SK-N-SH (cell line): ENCODE results near the gene CYP21A2. TPM values are rescaled to one million over a fixed set of nuclear protein-coding genes. Genes with fewer than 3 reads are reported as not detected.

Experiments
- CTCF ChIA-PET: fragments of 300-600, 350-600 bp; formaldehyde crosslinking; extraction: SDS; loops from one replicate; lab custom pipeline; 2021; lab: Yijun Ruan, JAX
- POLR2A ChIA-PET: fragments of 350-600 bp; sonication (Branson Sonifier 250); formaldehyde crosslinking; extraction: SDS; loops from one replicate; lab custom pipeline; 2020; ENCODE audit warnings: antibody characterized with exemption, inconsistent platforms; lab: Yijun Ruan, JAX
- DNase-seq: peaks from one replicate; pipeline ENCODE4 v3.0.0; 2012
- H2AFZ ChIP-seq: fragments of 200-600 bp; sonication (generic); 2 replicates; pipeline ENCODE4 v1.8.1; 2016; ENCODE audit warnings: antibody characterized with exemption, mild to moderate bottlenecking, low read depth
- H3F3A ChIP-seq: fragments of 200-600 bp; sonication (generic); replicated peaks from 2 replicates; pipeline ENCODE3; 2016; ENCODE audit warnings: antibody characterized with exemption, mild to moderate bottlenecking; ENCODE audit not compliant: insufficient read depth
- H3K27ac ChIP-seq, 2 experiments: fragments of 200-500 bp in 1 of 2; fragments of 200-600 bp in 1 of 2; sonication (Bioruptor generic) in 1 of 2; sonication (generic), shearing (Covaris generic) in 1 of 2; 2 replicates each; pipeline versions ENCODE4 v1.5.1 to v1.6.1; 2014 to 2016; ENCODE audit warnings: low read depth in 2 of 2, inconsistent platforms in 1 of 2, low read length in 1 of 2, mild to moderate bottlenecking in 1 of 2, mixed read lengths in 1 of 2
- H3K27me3 ChIP-seq: fragments of 200-600 bp; sonication (generic), shearing (Covaris generic); 2 replicates; pipeline ENCODE4 v1.6.1; 2016; ENCODE audit warnings: mixed run types; ENCODE audit not compliant: insufficient read depth
- H3K36me3 ChIP-seq, 2 experiments: fragments of 200-500 bp in 1 of 2; fragments of 200-600 bp in 1 of 2; sonication (Bioruptor generic) in 1 of 2; sonication (generic) in 1 of 2; replicated peaks in 1 of 2; 2 replicates each; pipeline versions ENCODE3 to v1.5.1; 2014 to 2016; ENCODE audit warnings: low read length in 1 of 2, mild to moderate bottlenecking in 1 of 2; ENCODE audit not compliant: insufficient read depth in 2 of 2, control insufficient read depth in 1 of 2
- H3K4me1 ChIP-seq, 2 experiments: fragments of 200-500 bp in 1 of 2; fragments of 200-600 bp in 1 of 2; sonication (Bioruptor generic) in 1 of 2; sonication (generic), shearing (Covaris generic) in 1 of 2; 2 replicates each; pipeline versions ENCODE4 v1.5.1 to v1.6.1; 2014 to 2016; ENCODE audit warnings: low read depth in 1 of 2, low read length in 1 of 2, mixed run types in 1 of 2; ENCODE audit not compliant: insufficient read depth in 2 of 2, control insufficient read depth in 1 of 2
- H3K4me2 ChIP-seq: fragments of 200-600 bp; sonication (generic), shearing (Covaris generic); 2 replicates; pipeline ENCODE4 v1.6.1; 2017; ENCODE audit warnings: mixed run types
- H3K4me3 ChIP-seq, 2 experiments: fragments of 200-500 bp in 1 of 2; fragments of 200-600 bp in 1 of 2; sonication (Bioruptor generic) in 1 of 2; sonication (generic), shearing (Covaris generic) in 1 of 2; 2 replicates each; pipeline versions ENCODE4 v1.5.1 to v1.8.1; 2014 to 2016; ENCODE audit warnings: low read depth in 2 of 2, inconsistent platforms in 1 of 2, low read length in 1 of 2, mild to moderate bottlenecking in 1 of 2, mixed read lengths in 1 of 2, moderate library complexity in 1 of 2
- H3K79me2 ChIP-seq: fragments of 200-600 bp; sonication (generic); 2 replicates; pipeline ENCODE4 v1.8.1; 2017; ENCODE audit warnings: mild to moderate bottlenecking; ENCODE audit not compliant: insufficient read depth
- H3K9ac ChIP-seq: fragments of 200-600 bp; sonication (generic); 2 replicates; pipeline ENCODE4 v1.6.1; 2017; ENCODE audit warnings: mixed run types
- H3K9me2 ChIP-seq: fragments of 200-600 bp; sonication (generic); 2 replicates; pipeline ENCODE4 v1.6.1; 2017; ENCODE audit warnings: mixed run types
- H3K9me3 ChIP-seq: fragments of 200-600 bp; sonication (generic); 2 replicates; pipeline ENCODE4 v1.6.1; 2017; ENCODE audit warnings: mixed run types, mild to moderate bottlenecking, moderate library complexity
- H4K20me1 ChIP-seq: fragments of 200-600 bp; sonication (generic); 2 replicates; pipeline ENCODE4 v1.6.1; 2017; ENCODE audit warnings: mild to moderate bottlenecking, mixed run types; ENCODE audit not compliant: insufficient read depth
- RAD21 ChIP-seq: IDR thresholded peaks from 2 replicates; pipeline ENCODE4 v1.6.1; 2012; ENCODE audit warnings: mild to moderate bottlenecking, low read length
- WGBS: methylation state at CpG from one replicate; pipeline ENCODE4 v1.1.6; 2017; ENCODE audit warnings: low lambda C conversion rate; 5-methylcytosine and 5-hydroxymethylcytosine counted together
- polyA plus RNA-seq, 3 experiments: library from polyadenylated mRNA; depleted of rRNA; stranded (reverse); fragments of >200 nt; gene quantifications; 2 replicates each; pipeline ENCODE4 v1.2.3, GENCODE V29; 2012
- small RNA-seq, 7 experiments: library from RNA; depleted of rRNA; stranded (forward); fragments of <200 nt; gene quantifications; one replicate each; pipeline ENCODE3, GENCODE V24; 2012

The CYP21A2 gene
- polyA plus RNA-seq, 1 of the 3 experiments (the other 2 are of a cell fraction) = not detected

DNA sequence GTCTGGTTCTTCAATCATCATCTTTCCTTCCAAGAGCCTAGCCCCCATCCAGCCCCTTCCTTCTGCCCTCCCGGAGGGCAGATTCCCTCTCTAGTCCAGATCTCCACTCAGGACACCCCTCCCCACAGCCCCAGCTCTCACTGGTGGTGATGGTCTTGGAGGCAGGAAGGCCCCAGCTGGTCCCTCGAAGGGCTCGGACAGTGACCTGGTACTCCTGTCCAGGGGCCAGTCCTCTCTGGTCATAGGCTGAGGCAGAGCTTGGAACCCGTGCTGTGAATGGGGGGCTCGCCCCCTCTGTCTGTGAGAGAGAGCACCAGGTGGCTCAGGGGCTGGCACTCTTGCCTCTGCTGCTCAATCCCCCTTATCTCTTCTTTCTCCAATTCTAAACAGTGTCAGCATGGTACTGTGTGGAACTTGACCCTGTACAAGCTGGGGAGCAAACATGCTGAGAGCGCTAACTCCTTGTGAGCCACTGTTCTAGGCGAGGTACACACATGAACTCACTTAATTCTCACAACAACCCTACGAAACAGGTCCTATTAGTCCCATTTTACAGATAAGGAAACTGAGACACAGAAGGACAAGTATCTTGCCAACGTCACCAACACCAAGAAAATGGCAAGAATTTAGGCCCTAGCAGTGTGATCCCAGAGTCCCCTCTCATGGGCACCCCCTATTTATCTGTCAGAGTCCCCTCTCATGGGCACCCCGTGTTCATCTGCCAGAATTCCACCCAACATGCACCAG is 51.0 kb downstream of the CYP21A2 start:
- Histone ChIP-seq H3K9ac (no peak overlapping the region), H2AFZ (no peak overlapping the region), H3K79me2 (no peaks in the 10 kb centered on the region), H3K9me3 (no peaks in the 10 kb centered on the region), H3K36me3 (no peaks in the 10 kb centered on the region), H3K4me3 (no peak overlapping the region), H3K4me1 (peaks cover 0 to 8% of the 10 kb centered on the region in 2 experiments; a peak in 2 of 4 replicates), H4K20me1 (no peaks in the 10 kb centered on the region), H3K27ac (no peak overlapping the region), H3K9me2 (no peaks in the 10 kb centered on the region), H3K27me3 (peaks cover 53% of the 10 kb centered on the region), H3K4me2 (no peak overlapping the region), H3F3A (no peaks in the 10 kb centered on the region)
- ChIA-PET CTCF (interaction anchor here (1.0 to 1.3 kb wide), 4 partner anchors 16 to 65 kb away, joined by 4 read pairs; no protein-coding TSS in a partner anchor), POLR2A (no interaction called here)
- WGBS = 34% methylated on average over 9 of the region's 10 CpGs
- no peak for TF ChIP-seq RAD21
- DNase-seq = no peak

Small RNA genes within 50 kb of the gene (small RNA-seq; reads per million reads assigned to genes)
- gene RNA5SP206 = 0 reads per million in 7 experiments

Other genes with a start within 250 kb of the CYP21A2 start
- gene VARS1, start 242.7 kb upstream of the CYP21A2 start, polyA plus RNA-seq (2012; rRNA removed) = 22.2 and 35.1 TPM in 2 replicates
- gene LSM2, start 231.4 kb upstream of the CYP21A2 start, polyA plus RNA-seq (2012; rRNA removed) = 47.8 and 79.1 TPM in 2 replicates
- gene HSPA1L, start 223.1 kb upstream of the CYP21A2 start, polyA plus RNA-seq (2012; rRNA removed) = 0.69 and 0.83 TPM in 2 replicates
- gene HSPA1A, start 222.9 kb upstream of the CYP21A2 start, polyA plus RNA-seq (2012; rRNA removed) = 71.1 and 119 TPM in 2 replicates
- 52.4 and 96.3 TPM in 2 replicates for gene HSPA1B, start 210.7 kb upstream of the CYP21A2 start, polyA plus RNA-seq (2012; rRNA removed)
- 42.2 and 43.0 TPM in 2 replicates for gene NEU1, start 175.6 kb upstream of the CYP21A2 start, polyA plus RNA-seq (2012; rRNA removed)
- 0.26 and 0.49 TPM in 2 replicates for gene SLC44A4, start 159.4 kb upstream of the CYP21A2 start, polyA plus RNA-seq (2012; rRNA removed)
- 50.1 and 72.0 TPM in 2 replicates for gene EHMT2, start 140.7 kb upstream of the CYP21A2 start, polyA plus RNA-seq (2012; rRNA removed)
- 8.3 and 8.4 TPM in 2 replicates for gene ZBTB12, start 136.3 kb upstream of the CYP21A2 start, polyA plus RNA-seq (2012; rRNA removed)
- 0.15 and 0.43 TPM in 2 replicates for gene C2, start 110.7 kb upstream of the CYP21A2 start, polyA plus RNA-seq (2012; rRNA removed)
- gene CFB, start 92.3 kb upstream of the CYP21A2 start, polyA plus RNA-seq (2012; rRNA removed) = 42.1 and 64.4 TPM in 2 replicates
- 89.5 and 116 TPM in 2 replicates for gene NELFE, start 79.4 kb upstream of the CYP21A2 start, polyA plus RNA-seq (2012; rRNA removed)
- gene SKIC2, start 79.2 kb upstream of the CYP21A2 start, polyA plus RNA-seq (2012; rRNA removed) = 86.3 and 89.4 TPM in 2 replicates
- gene DXO, start 66.3 kb upstream of the CYP21A2 start, polyA plus RNA-seq (2012; rRNA removed) = 25.3 and 27.1 TPM in 2 replicates
- 9.9 and 11.4 TPM in 2 replicates for gene C4A, start 56.4 kb upstream of the CYP21A2 start, polyA plus RNA-seq (2012; rRNA removed)
- gene C4B, start 23.6 kb upstream of the CYP21A2 start, polyA plus RNA-seq (2012; rRNA removed) = 6.8 and 10.9 TPM in 2 replicates
- 0.48 and 0.55 TPM in 2 replicates for gene TNXB, start 70.9 kb downstream of the CYP21A2 start, polyA plus RNA-seq (2012; rRNA removed)
- 61.3 and 73.0 TPM in 2 replicates for gene ATF6B, start 89.8 kb downstream of the CYP21A2 start, polyA plus RNA-seq (2012; rRNA removed)
- gene FKBPL, start 91.9 kb downstream of the CYP21A2 start, polyA plus RNA-seq (2012; rRNA removed) = 2.7 and 3.5 TPM in 2 replicates
- 1.2 and 1.5 TPM in 2 replicates for gene PRRT1, start 113.5 kb downstream of the CYP21A2 start, polyA plus RNA-seq (2012; rRNA removed)
- 32.7 and 42.1 TPM in 2 replicates for gene PPT2, start 115.7 kb downstream of the CYP21A2 start, polyA plus RNA-seq (2012; rRNA removed)
- gene EGFL8, start 126.2 kb downstream of the CYP21A2 start, polyA plus RNA-seq (2012; rRNA removed) = 7.7 and 10.7 TPM in 2 replicates
- gene AGPAT1, start 137.7 kb downstream of the CYP21A2 start, polyA plus RNA-seq (2012; rRNA removed) = 118 and 122 TPM in 2 replicates
- 74.8 and 110 TPM in 2 replicates for gene RNF5, start 140.0 kb downstream of the CYP21A2 start, polyA plus RNA-seq (2012; rRNA removed)
- gene AGER, start 145.8 kb downstream of the CYP21A2 start, polyA plus RNA-seq (2012; rRNA removed) = 2.9 and 3.5 TPM in 2 replicates
- 74.5 and 83.1 TPM in 2 replicates for gene PBX2, start 151.8 kb downstream of the CYP21A2 start, polyA plus RNA-seq (2012; rRNA removed)
- 1.5 and 1.9 TPM in 2 replicates for gene GPSM3, start 154.2 kb downstream of the CYP21A2 start, polyA plus RNA-seq (2012; rRNA removed)
- gene NOTCH4, start 185.7 kb downstream of the CYP21A2 start, polyA plus RNA-seq (2012; rRNA removed) = 2.5 and 2.8 TPM in 2 replicates